CD4-positive, alpha-beta T cell treated with Interleukin-2 at 100 ng/mL for 4 hours (primary cell): ENCODE data around the gene CCDC51.
"Not testable (repeated sequence)": the region's sequence is repeated elsewhere in the genome, so short reads cannot be mapped to it uniquely, and the experiment has no call there.

Source experiments
- DNase-seq: peaks from one replicate; pipeline ENCODE4 v3.0.0-alpha.2; 2020; ENCODE audit warnings: low spot score

CCDC51 gene

DNA sequence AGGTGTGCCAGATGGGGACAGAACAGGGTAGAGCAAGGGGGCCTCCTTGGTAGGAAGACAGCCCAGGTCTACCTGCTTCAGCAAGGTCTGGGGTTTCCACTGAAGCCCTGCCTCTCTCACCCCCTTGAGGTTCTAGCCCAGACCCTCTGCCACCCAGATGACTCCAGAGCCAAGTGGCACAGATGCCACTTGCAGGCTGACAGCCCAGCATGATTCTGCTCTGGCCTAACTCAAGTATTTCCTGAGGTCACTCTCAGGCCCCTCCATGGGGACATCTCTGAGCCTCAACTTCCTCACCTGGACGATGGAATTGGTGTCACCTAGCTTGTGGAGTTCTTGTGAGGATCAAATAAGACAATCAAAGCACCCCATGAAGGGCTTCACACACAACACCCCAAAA lies 33.9 kb downstream of the CCDC51 start:
- no peak for DNase-seq

DNA sequence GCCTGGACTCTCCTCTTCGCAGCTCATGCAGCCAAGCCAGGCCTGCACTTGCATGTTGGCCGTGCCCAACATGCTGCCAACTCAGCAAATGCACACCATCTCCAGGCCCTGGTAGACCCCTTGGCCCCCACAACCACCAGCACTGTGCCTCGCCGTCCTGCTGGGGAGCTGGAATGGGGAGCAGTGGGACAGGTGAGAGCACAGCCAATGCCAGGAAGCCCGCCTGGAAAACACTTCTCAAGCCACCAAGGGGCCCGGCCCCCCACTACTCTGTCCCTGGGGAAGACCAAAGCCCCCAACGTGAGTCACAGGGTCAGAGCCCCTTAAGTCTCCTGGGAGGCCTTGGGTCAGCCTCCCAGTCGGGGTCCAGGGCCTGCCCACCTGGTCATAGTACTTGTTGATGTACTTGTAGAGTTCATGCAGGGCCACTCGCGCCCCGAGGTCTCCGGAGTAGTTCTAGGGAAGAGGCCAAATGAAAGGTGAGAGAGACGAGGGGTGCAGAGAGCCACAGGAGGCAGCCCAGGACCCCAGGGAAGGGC lies 34.5 kb downstream of the CCDC51 start:
- DNase-seq: no peak

DNA sequence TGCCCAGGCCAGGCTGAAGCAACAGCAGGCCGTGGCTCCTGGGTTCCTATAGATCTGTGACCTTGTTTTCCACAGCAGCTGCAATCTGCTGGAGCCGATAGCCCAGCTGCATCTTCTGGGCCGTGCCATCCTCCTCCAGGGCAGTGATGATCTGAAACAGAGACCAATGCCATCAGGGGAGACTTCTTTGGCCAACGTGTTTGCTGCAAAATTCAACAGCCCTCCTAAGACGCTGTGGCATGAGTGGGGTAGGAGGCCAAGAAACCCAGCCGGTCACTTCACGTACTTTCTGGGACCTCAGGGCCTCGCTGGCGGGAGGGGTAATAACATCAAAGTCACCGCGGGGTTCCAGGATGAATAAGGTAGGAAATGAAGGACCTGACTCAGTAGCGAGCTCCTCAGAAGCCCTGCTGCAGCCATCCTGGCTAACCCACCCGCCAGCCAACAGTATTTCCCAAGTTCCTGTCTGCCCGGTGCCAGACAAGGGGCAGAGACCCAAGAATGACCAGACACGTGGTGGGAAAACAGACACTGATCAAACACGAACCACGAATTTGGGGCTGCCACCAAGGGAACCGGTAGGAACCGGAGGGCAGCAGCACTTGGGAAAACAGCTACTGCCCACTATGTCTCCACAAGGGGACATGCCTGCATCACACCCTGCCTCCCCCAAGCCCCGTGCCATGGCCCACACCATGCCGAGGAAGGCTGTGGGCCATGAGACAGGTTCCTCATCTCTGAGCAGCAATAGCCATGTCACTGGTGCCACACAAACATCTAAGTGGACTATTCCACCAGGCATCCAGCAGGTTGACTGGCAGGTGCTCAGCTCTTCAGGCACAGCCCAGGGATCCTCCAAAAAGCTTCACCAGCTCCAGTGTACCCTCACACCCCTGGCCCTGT lies 35.2 kb downstream of the CCDC51 start:
- no peak for DNase-seq

DNA sequence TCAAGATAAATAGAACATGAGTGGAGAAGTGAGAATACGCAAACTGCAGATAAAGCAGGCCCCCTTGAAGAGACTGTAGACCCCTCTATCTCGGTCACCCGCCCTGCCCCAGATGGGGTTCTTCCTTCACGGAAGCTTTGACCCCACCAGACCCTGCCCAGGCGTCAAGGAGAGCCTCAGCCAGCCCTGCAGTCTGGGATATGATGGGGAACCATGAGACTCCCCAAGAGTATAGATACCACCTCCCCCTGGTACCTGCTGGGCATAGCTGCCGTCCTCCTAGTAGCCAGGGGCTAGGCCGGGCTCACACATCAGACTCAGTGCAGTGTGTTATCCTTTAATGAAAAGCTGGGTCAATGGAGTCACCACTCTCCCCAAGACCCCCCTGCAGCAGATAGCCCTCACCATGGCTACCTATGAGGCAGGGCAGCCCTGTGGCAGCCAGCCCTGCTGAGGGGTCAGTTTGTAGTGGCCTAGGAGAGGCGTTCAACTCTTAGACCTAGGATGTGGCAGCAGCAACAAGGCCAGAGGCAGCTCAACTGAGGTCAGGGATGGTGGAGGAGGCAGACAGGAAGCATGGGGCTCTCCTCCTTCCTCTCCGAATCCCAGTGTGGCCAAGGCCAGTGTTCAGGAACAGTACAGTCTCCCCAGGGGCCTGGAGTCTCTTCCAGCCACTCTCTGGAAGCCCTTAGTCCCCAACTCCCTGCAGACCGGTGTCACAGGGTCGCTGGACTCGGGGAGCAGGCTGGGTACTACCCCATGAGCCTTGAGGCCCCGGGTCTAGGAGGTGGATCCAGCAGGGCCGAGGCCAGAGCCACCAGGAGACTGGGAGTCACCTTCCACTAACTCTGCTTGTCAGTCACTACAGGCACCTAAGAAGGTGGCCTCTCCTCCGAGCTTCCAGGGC lies 36.1 kb downstream of the CCDC51 start:
- no peak for DNase-seq

DNA sequence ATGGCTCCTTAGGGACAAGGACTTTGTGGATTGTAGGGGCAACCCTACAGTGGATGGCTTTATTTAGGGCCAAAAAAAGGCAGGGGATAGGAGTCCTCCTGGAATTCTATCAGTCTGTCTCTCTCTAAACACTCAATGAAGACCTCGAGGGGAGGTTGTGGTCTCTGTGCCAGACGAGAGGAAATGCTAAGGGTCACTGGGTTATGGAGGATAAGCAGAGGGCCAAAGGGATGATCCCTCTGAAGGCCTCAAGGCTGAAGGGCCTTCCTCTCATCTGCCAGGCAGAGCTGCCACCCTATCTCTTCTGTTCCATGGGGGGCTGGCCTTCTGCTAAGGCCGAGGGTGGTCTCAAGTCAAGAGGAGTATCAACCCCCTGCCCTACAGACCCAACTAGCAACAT lies 37.0 kb downstream of the CCDC51 start:
- no peak for DNase-seq

DNA sequence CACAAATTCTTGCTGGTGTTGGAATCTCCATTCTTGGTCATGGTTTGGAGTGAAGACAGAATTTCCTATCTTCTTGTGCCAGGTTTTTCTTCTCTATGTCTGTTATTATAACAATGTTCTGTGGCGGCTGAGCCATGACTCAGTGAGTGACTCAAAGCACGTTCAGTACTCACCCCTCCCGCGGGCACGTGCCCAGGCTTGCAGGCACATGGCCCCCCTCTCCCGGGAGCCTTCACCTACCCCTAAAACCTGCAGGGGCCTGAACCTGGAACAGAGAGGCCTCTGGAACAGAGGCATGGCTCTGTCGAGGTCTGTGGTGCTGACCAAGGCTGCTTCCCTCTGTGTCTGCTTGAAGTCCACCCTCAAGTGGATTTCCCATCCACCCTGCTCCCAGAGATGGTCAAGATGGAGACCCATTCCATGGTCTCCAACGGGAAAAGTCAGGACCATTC lies 37.6 kb downstream of the CCDC51 start:
- DNase-seq: no peak

DNA sequence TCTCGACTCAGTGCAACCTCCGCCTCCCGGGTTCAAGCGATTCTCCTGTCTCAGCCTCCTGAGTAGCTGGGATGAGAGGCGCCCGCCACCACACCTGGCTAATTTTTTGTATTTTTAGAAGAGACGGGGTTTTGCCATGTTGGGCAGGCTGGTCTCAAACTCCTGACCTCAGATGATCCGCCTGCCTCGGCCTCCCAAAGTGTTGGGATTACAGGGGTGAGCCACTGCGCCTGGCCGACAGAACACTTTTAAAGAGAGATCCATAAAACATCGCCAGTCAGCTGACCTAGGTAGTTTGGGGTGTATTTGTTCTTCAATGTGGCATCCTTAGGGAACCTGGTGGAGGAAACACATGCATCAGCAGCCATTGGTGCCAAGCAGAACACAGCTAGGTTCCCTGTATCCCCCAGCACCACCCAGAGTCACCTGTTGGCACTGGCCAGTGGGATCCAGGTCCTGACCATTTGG lies 38.5 kb downstream of the CCDC51 start:
- not testable (repeated sequence) for DNase-seq

DNA sequence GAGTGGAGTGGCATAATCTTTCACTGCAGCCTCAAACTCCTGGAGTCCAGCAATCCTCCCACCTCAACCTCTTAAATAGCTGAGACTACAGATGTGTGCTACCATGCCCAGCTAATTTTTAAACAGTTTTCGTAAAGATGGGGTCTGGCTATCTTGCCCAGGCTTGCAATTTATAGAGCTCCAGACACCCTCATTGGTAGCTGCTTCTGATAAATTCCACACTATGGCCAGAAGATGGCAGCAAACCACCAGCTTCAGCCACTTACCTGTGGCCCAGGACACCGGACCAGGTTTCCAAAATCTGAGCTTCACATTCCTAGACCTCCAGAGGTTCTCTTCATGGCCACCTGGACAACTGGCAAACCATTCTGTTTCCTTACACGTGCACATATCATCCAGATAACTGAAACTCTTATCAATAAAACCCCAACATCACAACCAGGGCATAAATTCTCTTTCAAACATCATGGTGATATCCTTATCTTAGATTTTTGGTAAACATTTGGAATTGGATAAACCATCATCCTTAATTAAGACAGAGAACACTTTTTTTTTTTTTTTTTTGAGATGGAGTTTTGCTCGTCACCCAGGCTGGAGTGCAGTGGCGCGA lies 39.0 kb downstream of the CCDC51 start:
- DNase-seq: peak; percentile 80

DNA sequence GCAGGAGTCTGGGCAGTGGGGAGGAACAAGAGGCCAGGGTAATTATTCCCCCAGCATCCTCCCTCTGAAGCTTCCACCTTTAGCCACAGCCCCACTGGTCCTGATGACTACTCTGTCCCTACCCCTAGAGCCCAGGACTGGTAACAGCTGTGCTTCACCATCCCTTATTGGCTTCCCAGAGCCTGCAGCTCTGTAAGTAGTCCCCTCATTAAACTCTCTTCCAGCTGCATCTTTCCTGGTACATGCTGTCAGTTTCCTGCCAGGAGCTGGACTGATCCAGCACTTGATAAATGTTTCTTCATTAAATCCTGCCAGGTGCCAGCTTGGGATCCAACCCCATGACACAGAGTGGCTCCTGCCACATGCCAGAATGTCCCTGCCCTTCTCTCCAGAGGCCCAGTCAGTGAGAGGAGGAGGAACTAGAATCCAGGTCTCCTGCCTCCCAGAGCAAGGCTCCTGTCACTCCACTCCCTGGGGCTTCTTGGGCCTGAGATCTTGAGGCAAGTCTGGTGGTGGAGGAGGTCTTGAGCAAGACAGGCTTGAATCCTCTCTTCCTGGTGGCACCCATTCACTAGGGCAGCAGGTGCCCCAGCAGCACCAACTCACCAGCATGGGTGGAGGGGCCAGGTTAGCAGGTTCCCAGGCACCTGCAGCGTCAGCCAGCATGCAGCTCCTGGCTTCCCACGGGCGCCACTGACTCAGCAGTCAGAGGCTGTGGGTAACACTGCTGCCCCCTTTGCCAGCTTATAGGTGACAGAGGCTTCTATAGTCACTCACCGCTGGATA lies 40.3 kb downstream of the CCDC51 start:
- DNase-seq: no peak

DNA sequence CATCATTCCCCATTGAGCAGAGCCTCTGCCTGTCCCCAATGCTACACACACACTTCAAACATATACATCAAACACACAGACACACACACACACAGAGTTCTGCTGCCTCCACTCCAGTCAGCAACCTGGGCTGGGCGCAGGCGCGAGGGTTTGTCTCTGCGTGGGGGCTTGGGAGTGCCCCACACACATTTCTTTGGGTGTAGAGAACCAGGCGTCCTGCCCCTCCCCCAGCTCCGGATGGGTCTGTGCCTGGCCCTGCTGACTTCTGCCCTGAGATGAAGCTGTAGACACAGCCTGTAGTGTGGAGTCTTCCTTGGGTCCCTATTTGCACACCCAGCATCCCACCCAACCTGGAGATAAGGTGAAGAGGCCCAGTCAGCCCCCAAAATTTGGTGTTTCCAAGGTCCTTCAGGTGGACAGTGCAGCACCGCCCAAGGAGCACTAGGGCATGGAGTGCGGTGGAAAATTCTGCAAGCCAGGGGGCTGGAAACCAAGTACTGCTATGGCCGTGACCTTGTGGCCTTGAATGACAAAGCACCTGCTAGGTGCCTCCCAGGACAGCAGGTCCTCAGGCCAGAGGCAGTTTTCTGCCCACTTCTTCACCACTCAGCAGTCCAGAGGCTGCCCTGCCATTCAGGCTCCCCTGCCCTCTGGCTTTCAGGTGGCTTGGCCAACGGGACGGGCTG lies 41.1 kb downstream of the CCDC51 start:
- DNase-seq: no peak

DNA sequence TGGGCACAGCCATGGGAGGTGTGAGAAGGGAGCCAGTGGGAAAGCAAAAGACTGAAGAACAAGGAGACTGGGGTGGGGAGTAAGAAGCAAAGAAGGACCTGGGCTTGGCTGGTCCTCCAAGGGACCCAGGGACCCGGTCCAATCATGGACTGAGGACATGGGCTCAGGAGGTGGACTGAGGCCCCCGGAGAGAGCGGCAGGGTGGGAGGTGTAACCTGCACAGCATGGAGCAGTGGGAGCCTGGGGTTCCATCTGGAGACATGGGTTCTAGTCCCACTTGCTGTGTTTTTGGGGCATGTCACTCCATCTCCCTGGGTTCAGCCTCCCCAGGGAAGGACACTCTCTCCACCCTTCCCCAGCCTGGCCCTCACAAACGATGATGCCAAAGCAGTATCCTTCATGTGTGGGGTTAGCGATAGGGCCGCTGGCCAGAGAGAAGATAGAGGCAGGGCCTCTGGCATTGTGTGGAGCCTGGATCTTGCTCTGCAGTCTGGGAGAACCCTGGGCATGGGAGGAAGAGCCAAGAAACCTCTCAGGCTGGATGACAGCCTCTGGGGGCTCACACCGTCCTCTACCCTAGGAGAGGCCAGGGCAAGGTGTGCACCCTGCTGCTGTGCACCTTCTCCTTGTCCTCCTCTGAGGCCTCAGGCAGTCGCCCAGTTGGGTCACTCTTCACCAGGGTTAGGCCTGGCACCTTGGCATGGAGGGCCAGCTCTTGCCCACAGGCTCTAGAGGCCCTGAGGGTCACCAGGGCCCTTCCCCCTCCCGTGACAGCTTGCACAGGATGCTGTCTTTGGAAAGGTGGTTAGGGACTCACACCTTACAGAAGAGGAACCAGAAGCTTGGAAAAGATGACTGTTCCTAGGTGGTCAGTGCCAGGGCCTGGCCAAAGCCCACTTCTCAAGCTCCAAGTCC lies 41.9 kb downstream of the CCDC51 start:
- DNase-seq: no peak

DNA sequence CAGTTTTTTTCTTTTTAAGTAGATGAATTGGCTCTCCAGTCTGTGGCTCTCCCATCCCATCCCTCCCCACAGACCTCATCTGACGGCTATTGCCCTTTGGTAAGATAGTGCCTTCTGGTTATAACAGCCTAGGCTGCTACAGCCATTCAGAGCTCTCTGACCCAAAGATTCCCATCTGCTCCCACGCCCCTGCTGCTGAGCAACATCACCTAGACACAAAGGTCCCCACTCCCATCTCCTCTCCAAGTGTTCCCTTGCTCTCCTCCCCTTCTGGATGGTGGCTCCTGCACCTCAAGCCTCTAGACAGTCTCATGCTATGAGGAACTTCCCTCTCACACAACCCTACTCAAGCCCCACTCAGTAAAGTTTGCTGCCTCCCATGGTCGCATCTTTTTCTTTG lies 44.2 kb downstream of the CCDC51 start:
- no peak for DNase-seq

DNA sequence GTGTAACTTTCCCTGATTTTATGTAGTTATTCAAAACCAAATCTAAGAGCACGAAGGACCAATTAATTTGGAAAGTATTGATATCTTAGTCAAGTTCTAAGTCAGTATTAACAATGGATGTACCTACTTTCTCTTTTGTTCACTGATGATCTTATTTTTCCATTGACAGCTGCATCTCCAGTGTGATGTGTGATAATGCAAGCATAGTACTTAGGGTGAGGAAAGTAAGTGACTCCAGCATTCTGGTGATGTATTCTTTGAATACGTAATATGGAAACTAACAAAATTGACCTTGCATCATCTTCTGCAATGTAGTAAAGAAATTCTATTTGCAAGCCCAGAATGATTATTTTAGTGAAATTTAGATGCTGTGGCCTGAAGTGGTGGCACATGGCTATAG lies 45.5 kb downstream of the CCDC51 start:
- DNase-seq: no peak

DNA sequence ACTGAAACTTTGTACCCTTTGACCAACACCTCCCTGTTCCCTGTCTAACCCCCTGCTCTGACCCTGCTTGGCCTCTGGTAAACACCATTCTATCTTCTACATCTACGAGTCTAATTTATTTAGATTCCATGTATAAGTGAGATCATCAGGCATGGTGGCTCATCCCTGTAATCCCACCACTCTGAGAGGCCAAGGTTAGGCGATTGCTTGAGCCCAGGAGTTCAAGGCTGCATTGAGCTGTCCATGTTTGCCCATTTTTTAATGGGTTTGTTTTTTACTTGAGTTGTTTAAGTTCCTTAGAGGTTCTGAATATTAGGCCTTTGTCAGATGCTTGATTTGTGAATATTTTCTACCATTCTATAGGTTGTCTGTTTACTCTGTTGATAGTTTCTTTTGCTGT lies 51.0 kb downstream of the CCDC51 start:
- no peak for DNase-seq

DNA sequence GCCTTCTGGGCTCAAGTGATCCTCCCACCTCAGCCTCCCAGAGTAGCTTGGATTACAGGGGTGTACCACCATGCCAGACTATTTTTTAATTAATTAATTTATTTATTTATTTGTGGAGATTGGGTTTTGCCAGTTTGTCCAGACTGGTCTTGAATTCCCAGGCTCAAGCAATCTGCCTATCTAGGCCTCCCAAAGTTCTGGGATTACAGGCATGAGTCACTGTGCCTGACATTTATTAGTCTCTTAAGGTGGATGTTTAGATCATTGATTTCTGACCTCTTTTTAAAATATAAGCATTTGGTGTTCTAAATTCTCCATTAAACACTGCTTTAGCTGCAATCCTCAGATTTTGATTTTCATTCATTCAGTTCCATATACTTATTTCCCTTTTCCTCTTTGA lies 52.3 kb downstream of the CCDC51 start:
- DNase-seq: no peak
